Activated CD8-positive, alpha-beta memory T cell treated with anti-CD3 and anti-CD28 coated beads, Interleukin-2, amount 50 U/mL, for 1 hour (primary cell): ENCODE data around the gene CNIH1.
"Not testable (repeated sequence)": the region's sequence is repeated elsewhere in the genome, so short reads cannot be mapped to it uniquely, and the experiment has no call there.

ENCODE experiments used
- DNase-seq: peaks from one replicate; pipeline ENCODE4 v3.0.0-alpha.2; 2020; ENCODE audit errors: extremely low read depth

The CNIH1 gene

DNA sequence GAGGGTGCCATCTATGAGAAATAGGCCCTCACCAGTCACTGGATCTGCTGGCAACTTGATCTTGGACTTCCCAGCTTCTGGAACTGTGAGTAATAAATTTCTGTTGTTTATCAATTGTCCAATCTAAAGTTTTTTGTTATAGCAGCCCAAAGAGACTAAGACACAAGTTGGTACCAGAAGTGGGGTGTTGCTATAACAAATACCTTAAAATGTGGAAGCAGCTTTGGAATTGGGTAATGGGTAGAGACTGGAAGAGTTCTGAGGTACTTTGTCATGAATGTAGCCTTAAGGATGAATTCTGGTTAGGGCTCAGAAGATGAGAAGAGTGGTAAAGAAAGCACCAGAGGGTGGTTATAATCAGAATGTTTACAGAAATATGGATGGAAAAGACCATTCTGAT, 26.1 kb upstream of the CNIH1 start:
- no peak for DNase-seq

DNA sequence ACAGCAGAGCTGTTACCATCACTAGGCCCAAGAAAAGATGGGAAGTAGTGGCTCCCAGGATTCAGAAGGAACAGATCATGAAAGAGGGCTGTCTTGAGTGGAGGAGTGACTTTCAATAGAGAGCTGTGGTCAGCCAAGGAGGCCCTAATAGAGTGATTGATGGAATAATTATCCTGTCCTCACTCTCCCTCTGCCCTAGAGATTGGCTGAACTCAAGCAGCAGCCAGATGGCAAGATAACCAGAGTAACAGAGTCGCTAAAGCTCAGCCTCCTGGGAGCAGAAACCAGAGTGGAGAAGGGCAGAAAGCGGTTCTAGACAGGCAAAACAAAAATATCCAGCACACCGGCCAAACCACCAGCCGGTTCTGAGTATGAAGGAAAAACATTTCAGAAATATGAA, 24.5 kb upstream of the CNIH1 start:
- DNase-seq: no peak

- no peak for DNase-seq
Observed at GRCh38 chr14:54462048-54462447, 20.9 kb upstream of the CNIH1 start.

DNA sequence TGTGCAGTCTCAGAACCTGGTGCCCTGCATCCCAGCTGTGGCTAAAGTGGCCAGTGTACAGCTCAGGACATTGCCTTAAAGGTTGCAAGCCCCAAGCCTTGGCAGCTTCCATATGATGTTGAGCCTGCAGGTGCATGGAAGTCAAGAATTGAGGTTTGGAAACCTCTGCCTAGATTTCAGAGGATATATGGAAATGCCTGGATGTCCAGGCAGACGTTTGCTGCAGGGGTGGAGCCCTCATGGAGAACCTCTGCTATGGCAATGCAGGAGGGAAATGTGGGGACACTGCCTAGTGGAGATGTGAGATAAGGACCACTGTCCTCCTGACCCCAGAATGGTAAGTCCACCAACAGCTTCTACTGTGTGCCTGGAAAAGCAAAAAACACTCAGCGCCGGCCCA, 17.9 kb upstream of the CNIH1 start:
- DNase-seq: no peak

GRCh38 chr14:54458536-54458935, 17.4 kb upstream of the CNIH1 start:
- not testable (repeated sequence) for DNase-seq

DNA sequence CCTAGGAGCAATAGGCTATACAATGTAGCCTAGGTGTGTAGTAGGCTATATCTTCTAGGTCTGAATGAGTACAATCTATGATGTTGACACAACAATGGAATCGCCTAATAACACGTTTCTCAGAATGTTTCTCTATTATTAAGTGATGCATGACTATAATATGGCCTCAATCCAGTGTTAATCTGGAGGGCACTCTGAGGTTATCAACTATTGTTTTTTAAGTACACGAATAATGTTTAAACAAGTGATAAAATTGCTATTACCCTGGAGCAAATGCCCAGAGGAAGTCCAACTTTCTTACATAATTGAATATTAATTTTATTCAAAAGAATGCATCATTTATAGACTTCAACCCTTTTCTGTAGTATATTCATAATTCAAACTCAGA, 16.4 kb upstream of the CNIH1 start:
- DNase-seq: no peak

- not testable (repeated sequence) for DNase-seq
Observed at GRCh38 chr14:54456820-54457608, 15.8 kb upstream of the CNIH1 start.

- no peak for DNase-seq
Observed at GRCh38 chr14:54455363-54455762, 14.2 kb upstream of the CNIH1 start.

- DNase-seq: not testable (repeated sequence)
Observed at GRCh38 chr14:54453990-54454389, 12.8 kb upstream of the CNIH1 start.

DNA sequence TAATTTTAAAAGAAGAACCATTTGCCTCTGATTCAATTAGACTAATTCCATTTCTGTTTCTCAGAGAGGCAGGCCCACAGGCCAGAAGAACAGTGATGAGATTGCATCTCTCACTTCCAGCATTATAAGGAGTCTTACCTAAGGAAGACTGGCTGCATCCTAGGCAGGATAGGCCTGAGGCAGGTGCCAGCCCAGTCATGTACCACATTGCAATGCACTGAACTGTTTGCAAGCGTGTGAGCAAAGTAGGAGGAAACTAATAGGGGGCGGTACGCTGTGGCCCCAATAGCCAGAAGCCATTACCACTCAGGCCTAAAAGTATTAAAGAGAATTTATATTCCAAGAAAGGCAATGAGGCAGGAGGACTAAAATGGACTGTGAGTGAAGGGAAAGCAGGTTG, 12.1 kb upstream of the CNIH1 start:
- DNase-seq: no peak

GRCh38 chr14:54451961-54452360, 10.8 kb upstream of the CNIH1 start:
- DNase-seq: no peak

- DNase-seq: no peak
Observed at GRCh38 chr14:54451121-54451601, 10.0 kb upstream of the CNIH1 start.

DNA sequence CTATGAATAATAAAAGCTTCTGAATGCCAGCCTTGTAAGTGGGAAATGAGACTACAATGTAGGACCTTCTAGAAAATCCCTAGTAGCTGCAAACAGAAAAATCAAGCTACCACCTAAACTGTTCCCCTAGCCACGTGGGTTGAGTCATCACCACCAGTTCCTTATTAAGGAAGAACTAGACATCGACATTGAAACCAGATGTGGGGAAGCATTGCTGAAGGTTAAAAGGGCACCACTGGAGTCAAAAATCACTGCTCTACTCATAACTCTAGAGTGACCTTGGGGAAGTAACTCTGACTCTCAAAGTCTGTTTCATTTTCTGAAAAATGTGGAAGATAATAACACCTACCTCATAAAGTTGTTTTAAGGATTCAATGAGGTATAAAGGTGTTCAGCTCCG, 9.4 kb upstream of the CNIH1 start:
- no peak for DNase-seq

DNA sequence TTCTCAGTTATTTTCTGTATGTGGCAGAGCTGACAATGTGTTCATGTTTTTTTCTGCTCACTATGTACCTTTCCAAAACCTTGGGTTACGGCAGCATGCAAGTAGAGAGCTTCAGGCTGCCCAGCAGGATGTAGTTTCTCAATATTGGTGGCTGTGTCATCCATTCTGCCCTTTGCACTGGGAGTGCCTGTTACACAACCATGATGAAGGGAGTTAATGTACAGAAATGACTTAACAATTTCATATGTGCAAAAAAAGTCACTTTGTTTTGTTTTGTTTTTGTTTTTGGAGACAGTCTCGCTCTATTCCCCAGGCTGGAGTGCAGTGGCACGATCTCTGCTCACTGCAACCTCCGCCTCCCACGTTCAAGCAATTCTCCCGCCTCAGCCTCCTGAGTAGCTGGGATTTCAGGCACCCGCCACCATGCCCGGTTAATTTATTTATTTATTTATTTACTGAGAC, 6.1 kb upstream of the CNIH1 start:
- DNase-seq: no peak

DNA sequence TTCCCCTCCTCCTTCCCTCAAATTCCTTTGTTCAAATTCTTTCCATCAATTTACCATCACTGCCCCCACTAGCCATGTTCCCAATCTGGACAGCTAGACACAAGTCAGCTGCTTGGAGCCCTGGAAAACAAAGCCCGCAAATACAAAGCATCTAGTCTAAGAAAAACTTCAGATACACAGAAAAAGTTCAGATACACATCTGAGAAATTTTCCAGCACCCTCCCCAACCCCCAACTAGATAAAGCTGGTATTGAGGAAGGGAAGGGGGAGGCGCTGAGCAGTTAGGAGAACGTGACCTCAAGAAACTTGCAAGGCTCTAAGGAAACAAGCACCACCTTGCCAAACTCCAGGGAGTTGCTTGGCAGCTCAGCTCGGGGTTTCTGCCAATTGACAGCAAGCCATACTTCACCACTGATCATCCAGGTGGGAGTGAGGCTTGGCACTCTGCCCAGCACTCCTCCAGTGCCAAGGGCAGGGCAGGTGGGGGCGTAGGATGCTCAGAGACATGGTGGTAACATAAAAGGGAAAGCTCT, 5.1 kb upstream of the CNIH1 start:
- DNase-seq: no peak

GRCh38 chr14:54444681-54445080, 3.5 kb upstream of the CNIH1 start:
- no peak for DNase-seq

GRCh38 chr14:54443981-54444380, 2.8 kb upstream of the CNIH1 start:
- DNase-seq: no peak

DNA sequence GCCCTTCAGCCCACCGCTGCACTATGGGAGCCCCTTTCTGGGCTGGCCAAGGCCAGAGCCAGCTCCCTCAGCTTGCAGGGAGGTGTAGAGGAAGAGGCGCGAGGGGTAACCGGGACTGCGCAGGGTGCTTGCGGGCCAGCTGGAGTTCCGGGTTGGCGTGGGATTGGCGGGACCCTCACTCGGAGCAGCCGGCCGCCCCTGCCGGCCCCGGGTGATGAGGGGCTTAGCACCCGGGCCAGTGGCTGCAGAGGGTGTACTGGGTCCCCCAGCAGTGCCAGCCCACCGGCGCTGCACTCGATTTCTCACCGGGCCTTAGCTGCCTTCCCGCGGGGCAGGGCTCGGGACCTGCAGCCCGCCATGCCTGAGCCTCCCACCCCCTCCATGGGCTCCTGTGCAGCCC, 1.8 kb upstream of the CNIH1 start:
- DNase-seq: not testable (repeated sequence)

DNA sequence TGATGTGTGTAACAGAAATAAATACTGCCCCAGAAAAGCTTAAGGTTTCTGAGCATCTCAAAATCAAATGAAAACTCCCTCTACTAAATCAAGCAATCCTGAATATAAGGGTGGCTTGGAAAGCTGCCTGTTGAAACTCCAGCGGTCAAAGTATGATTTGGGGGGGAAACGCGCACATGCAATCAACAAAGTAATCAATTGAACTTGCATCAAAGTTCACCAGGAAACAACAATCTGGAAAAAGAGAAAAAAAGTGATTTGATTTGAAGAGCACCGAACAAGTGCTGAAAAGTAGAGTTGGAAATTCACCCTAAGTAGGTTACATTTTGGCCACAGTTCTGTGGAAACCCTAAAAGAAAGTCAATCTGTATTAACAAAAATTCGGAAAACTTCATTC, 700 bp downstream of the CNIH1 start:
- no peak for DNase-seq

- DNase-seq: no peak
Observed at GRCh38 chr14:54440037-54440436, 1.1 kb downstream of the CNIH1 start.

- no peak for DNase-seq
Observed at GRCh38 chr14:54438703-54439102, 2.5 kb downstream of the CNIH1 start.

DNA sequence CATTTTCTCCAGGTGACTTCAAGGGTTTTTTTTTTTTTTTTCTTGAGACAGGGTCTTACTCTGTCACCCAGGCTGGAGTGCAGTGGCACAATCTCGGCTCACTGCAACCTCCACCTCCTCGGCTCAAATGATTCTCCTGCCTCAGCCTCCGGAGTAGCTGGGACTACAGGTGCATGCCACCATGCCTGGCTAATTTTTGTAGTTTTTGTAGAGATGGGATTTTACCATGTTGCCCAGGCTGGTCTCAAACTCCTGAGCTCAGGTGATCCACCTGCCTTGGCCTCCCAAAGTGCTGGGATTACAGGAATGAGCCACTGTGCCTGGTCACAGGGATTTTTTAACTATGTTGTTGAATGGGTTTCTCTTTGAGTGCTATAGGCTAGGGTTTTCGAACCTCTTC, 3.2 kb downstream of the CNIH1 start:
- not testable (repeated sequence) for DNase-seq

DNA sequence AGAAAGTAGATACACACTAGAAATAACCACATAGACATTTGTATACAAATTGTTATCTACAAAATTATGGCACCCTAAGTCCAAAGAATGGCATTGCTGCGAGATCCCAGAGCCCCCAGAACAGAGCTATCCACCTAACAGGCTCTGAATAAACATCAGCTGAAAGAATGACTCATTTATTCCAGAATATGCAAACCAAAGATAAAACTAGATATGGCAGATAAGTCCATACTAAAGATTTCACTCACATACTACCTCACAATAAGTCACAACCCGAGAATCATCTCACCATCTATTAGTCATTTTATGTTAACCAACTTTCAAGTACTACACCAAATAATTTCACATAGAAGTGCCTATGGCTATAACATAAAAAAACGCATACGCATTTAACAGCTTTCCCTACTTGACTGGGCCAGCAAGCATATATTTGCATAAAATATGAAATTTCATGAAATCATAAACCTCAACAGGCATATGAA, 5.6 kb downstream of the CNIH1 start:
- no peak for DNase-seq
